ENCODE data around the gene PGLYRP1. TPM values are rescaled to one million over a fixed set of nuclear protein-coding genes. Genes with fewer than 3 reads are reported as not detected.

PGLYRP1 gene
- total RNA-seq, 1 experiment from 2014 or later, result not detected

GRCh38 chr19:46025835-46026234, 3.0 kb upstream of the PGLYRP1 start:
- Histone ChIP-seq H3K4ac (ENCODE audit: low read depth, low read length) (no peak overlapping the region), H2AFZ (ENCODE audit: low read length) (no peak overlapping the region), H3K9me3 (ENCODE audit: control insufficient read depth, low read depth, low read length) (no peaks in the 10 kb centered on the region), H3K14ac (ENCODE audit: insufficient read depth, low read length) (no peak overlapping the region), H3K56ac (ENCODE audit: insufficient read length, low read depth, low read length) (no peak overlapping the region), H4K91ac (ENCODE audit: insufficient read length, low read depth, low read length) (no peak overlapping the region), H4K20me1 (ENCODE audit: control insufficient read depth, insufficient read depth, insufficient read length) (no peaks in the 10 kb centered on the region), H3K27ac (ENCODE audit: insufficient read length, low read depth, low read length) (no peak overlapping the region), H3T11ph (ENCODE audit: low read length) (no peak overlapping the region), H3K18ac (ENCODE audit: insufficient read length, low read depth, low read length) (no peak overlapping the region), H2BK12ac (ENCODE audit: insufficient read length, low read depth, low read length) (no peak overlapping the region), H3K79me1 (ENCODE audit: insufficient read depth, low read depth, low read length, poor library complexity, severe bottlenecking) (no peaks in the 10 kb centered on the region), H4K5ac (ENCODE audit: insufficient read length, low read depth, low read length) (no peak overlapping the region), H2BK120ac (ENCODE audit: low read depth, low read length, poor library complexity, severe bottlenecking) (no peak overlapping the region), H3K4me2 (ENCODE audit: insufficient read depth, insufficient read length, low read length) (no peak overlapping the region), H4K8ac (replicated peaks; ENCODE audit: insufficient read length, low read depth, low read length) (no peak overlapping the region), H2BK15ac (ENCODE audit: low read depth, low read length) (no peak overlapping the region), H3K4me1 (ENCODE audit: insufficient read depth, low read length) (no peaks in the 10 kb centered on the region), H2BK5ac (ENCODE audit: insufficient read length, low read length) (no peak overlapping the region), H2AK5ac (ENCODE audit: insufficient read length, low read length) (no peak overlapping the region), H3K23me2 (ENCODE audit: insufficient read length, low read depth, low read length, poor library complexity, severe bottlenecking) (no peaks in the 10 kb centered on the region), H3K79me2 (ENCODE audit: insufficient read depth, low read length) (no peaks in the 10 kb centered on the region), H2BK20ac (ENCODE audit: low read depth, low read length, poor library complexity, severe bottlenecking) (no peak overlapping the region), H3K23ac (ENCODE audit: insufficient read length, low read depth, low read length) (no peak overlapping the region), H3K9ac (ENCODE audit: extremely low read depth, insufficient read length, low read length) (no peak overlapping the region), H3K27me3 (ENCODE audit: insufficient read depth, low read length) (no peaks in the 10 kb centered on the region)
- WGBS (ENCODE audit: extremely low coverage, insufficient read length, low lambda C conversion rate), result no CpG with 5 or more reads among the region's 3 CpGs
- Mint-ChIP-seq H3K27me3 (ENCODE audit: low read depth) (no peaks in the 10 kb centered on the region; the same call in 1 of the 2 replicates), H3K36me3 (ENCODE audit: insufficient read depth in 1 of 3, low read depth in 3 of 3) (peaks cover 4 to 14% (median 12%) of the 10 kb centered on the region in 3 experiments; a peak in 5 of 7 replicates), H3K9me3 (peaks cover 3 to 4% of the 10 kb centered on the region in 2 experiments; a peak in 2 of 5 replicates), H3K27ac (no peak overlapping the region), H3K4me1 (peaks cover 10 to 20% of the 10 kb centered on the region in 2 experiments), H3K4me3 (no peak overlapping the region)
- TF ChIP-seq, protein P1, sequence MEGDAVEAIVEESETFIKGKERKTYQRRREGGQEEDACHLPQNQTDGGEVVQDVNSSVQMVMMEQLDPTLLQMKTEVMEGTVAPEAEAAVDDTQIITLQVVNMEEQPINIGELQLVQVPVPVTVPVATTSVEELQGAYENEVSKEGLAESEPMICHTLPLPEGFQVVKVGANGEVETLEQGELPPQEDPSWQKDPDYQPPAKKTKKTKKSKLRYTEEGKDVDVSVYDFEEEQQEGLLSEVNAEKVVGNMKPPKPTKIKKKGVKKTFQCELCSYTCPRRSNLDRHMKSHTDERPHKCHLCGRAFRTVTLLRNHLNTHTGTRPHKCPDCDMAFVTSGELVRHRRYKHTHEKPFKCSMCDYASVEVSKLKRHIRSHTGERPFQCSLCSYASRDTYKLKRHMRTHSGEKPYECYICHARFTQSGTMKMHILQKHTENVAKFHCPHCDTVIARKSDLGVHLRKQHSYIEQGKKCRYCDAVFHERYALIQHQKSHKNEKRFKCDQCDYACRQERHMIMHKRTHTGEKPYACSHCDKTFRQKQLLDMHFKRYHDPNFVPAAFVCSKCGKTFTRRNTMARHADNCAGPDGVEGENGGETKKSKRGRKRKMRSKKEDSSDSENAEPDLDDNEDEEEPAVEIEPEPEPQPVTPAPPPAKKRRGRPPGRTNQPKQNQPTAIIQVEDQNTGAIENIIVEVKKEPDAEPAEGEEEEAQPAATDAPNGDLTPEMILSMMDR (conservative IDR thresholded peaks at IDR 0.05), result no peak
- DNase-seq, result no peak
